ENCODE measurements around the gene KMT5B.

The KMT5B gene

GRCh38 chr11:68196219-68196618, 16.9 kb downstream of the KMT5B start:
- Histone ChIP-seq H2BK120ac (ENCODE audit: low read depth, low read length) (no peak overlapping the region), H3K23ac (ENCODE audit: low read depth, low read length, poor library complexity) (no peak overlapping the region), H3K9ac (ENCODE audit: low read depth, low read length, poor library complexity) (no peak overlapping the region), H3K36me3 (replicated peaks in 1 of 2; ENCODE audit: control insufficient read depth in 2 of 2, insufficient read depth in 2 of 2, low read length in 2 of 2) (no peaks in the 10 kb centered on the region), H3K27me3 (ENCODE audit: control insufficient read depth in 3 of 3, insufficient read depth in 3 of 3, low read depth in 1 of 3, low read length in 3 of 3) (no peaks in the 10 kb centered on the region), H3K4ac (ENCODE audit: low read length) (no peak overlapping the region), H4K8ac (ENCODE audit: low read depth, low read length) (no peak overlapping the region), H3K27ac (replicated peaks; ENCODE audit: low read length) (no peak overlapping the region), H2BK15ac (ENCODE audit: low read length) (no peak overlapping the region), H3K9me3 (replicated peaks in 1 of 2; ENCODE audit: control insufficient read depth in 2 of 2, insufficient read depth in 1 of 2, low read depth in 1 of 2, low read length in 2 of 2) (no peaks in the 10 kb centered on the region), H3K4me1 (ENCODE audit: control insufficient read depth in 2 of 2, insufficient read depth in 1 of 2, low read depth in 1 of 2, low read length in 2 of 2) (peaks cover 0 to 1% of the 10 kb centered on the region in 2 donors), H2AK5ac (ENCODE audit: low read depth, low read length) (no peak overlapping the region), H3K18ac (ENCODE audit: low read length) (no peak overlapping the region), H3K4me2 (ENCODE audit: insufficient read depth, low read length, poor library complexity, severe bottlenecking) (no peak overlapping the region), H4K91ac (ENCODE audit: low read depth, low read length, poor library complexity) (no peak overlapping the region), H2AFZ (ENCODE audit: low read length) (no peak overlapping the region), H2BK5ac (ENCODE audit: low read length) (no peak overlapping the region), H3K4me3 (ENCODE audit: low read length in 2 of 2) (no peak overlapping the region), H3K14ac (ENCODE audit: low read length) (no peak overlapping the region), H2BK12ac (ENCODE audit: low read length) (no peak overlapping the region), H3K79me1 (ENCODE audit: low read depth, low read length) (peaks cover under 1% of the 10 kb centered on the region)
- DNase-seq (ENCODE audit: low spot score) = no peak

GRCh38 chr11:68194675-68195294, 18.3 kb downstream of the KMT5B start:
- H4K91ac ChIP-seq (ENCODE audit: low read depth, low read length, poor library complexity) = no peak overlapping the region
- H3K4me2 ChIP-seq (ENCODE audit: insufficient read depth, low read length, poor library complexity, severe bottlenecking) = no peak overlapping the region
- no peaks in the 10 kb centered on the region for H3K4me1 ChIP-seq (ENCODE audit: control insufficient read depth in 2 of 2, insufficient read depth in 1 of 2, low read depth in 1 of 2, low read length in 2 of 2)
- H4K8ac ChIP-seq (ENCODE audit: low read depth, low read length) = no peak overlapping the region
- H3K14ac ChIP-seq (ENCODE audit: low read length) = no peak overlapping the region
- no peak overlapping the region for H3K4me3 ChIP-seq (ENCODE audit: low read length in 2 of 2)
- H3K9ac ChIP-seq (ENCODE audit: low read depth, low read length, poor library complexity) = no peak overlapping the region
- peaks cover 6% of the 10 kb centered on the region for H3K79me1 ChIP-seq (ENCODE audit: low read depth, low read length)
- no peak overlapping the region for H2BK120ac ChIP-seq (ENCODE audit: low read depth, low read length)
- no peak overlapping the region for H2AK5ac ChIP-seq (ENCODE audit: low read depth, low read length)
- no peak overlapping the region for H2BK15ac ChIP-seq (ENCODE audit: low read length)
- no peak overlapping the region for H2AFZ ChIP-seq (ENCODE audit: low read length)
- no peak for DNase-seq (ENCODE audit: low spot score)
- H3K18ac ChIP-seq (ENCODE audit: low read length) = no peak overlapping the region
- no peaks in the 10 kb centered on the region for H3K27me3 ChIP-seq (ENCODE audit: control insufficient read depth in 3 of 3, insufficient read depth in 3 of 3, low read depth in 1 of 3, low read length in 3 of 3)
- no peaks in the 10 kb centered on the region for H3K9me3 ChIP-seq (replicated peaks in 1 of 2; ENCODE audit: control insufficient read depth in 2 of 2, insufficient read depth in 1 of 2, low read depth in 1 of 2, low read length in 2 of 2)
- H2BK5ac ChIP-seq (ENCODE audit: low read length) = no peak overlapping the region
- no peak overlapping the region for H3K23ac ChIP-seq (ENCODE audit: low read depth, low read length, poor library complexity)
- H3K27ac ChIP-seq (replicated peaks; ENCODE audit: low read length) = no peak overlapping the region
- H3K36me3 ChIP-seq (replicated peaks in 1 of 2; ENCODE audit: control insufficient read depth in 2 of 2, insufficient read depth in 2 of 2, low read length in 2 of 2) = peaks cover 1 to 3% of the 10 kb centered on the region in 2 donors
- no peak overlapping the region for H2BK12ac ChIP-seq (ENCODE audit: low read length)
- H3K4ac ChIP-seq (ENCODE audit: low read length) = no peak overlapping the region
- WGBS, 2 donors (ENCODE audit: extremely low coverage in 2 of 2, insufficient read length in 2 of 2, insufficient replicate concordance in 1 of 2) = no CpG with 5 or more reads among the region's 3 CpGs

- no peak overlapping the region for H3K18ac ChIP-seq (ENCODE audit: low read length)
- no peak overlapping the region for H3K4me3 ChIP-seq (ENCODE audit: low read length in 2 of 2)
- no peak overlapping the region for H2BK5ac ChIP-seq (ENCODE audit: low read length)
- H2BK120ac ChIP-seq (ENCODE audit: low read depth, low read length) = no peak overlapping the region
- H3K4ac ChIP-seq (ENCODE audit: low read length) = no peak overlapping the region
- H4K8ac ChIP-seq (ENCODE audit: low read depth, low read length) = no peak overlapping the region
- H2BK12ac ChIP-seq (ENCODE audit: low read length) = no peak overlapping the region
- no peaks in the 10 kb centered on the region for H3K4me1 ChIP-seq (ENCODE audit: control insufficient read depth in 2 of 2, insufficient read depth in 1 of 2, low read depth in 1 of 2, low read length in 2 of 2)
- H3K27ac ChIP-seq (replicated peaks; ENCODE audit: low read length) = no peak overlapping the region
- peaks cover 2 to 17% of the 10 kb centered on the region in 2 donors for H3K36me3 ChIP-seq (replicated peaks in 1 of 2; ENCODE audit: control insufficient read depth in 2 of 2, insufficient read depth in 2 of 2, low read length in 2 of 2)
- no peak overlapping the region for H2BK15ac ChIP-seq (ENCODE audit: low read length)
- no peak overlapping the region for H3K14ac ChIP-seq (ENCODE audit: low read length)
- H3K9me3 ChIP-seq (replicated peaks in 1 of 2; ENCODE audit: control insufficient read depth in 2 of 2, insufficient read depth in 1 of 2, low read depth in 1 of 2, low read length in 2 of 2) = no peaks in the 10 kb centered on the region
- WGBS, 2 donors (ENCODE audit: extremely low coverage in 2 of 2, insufficient read length in 2 of 2, insufficient replicate concordance in 1 of 2) = no CpG with 5 or more reads among the region's 5 CpGs
- no peaks in the 10 kb centered on the region for H3K27me3 ChIP-seq (ENCODE audit: control insufficient read depth in 3 of 3, insufficient read depth in 3 of 3, low read depth in 1 of 3, low read length in 3 of 3)
- H4K91ac ChIP-seq (ENCODE audit: low read depth, low read length, poor library complexity) = no peak overlapping the region
- H3K4me2 ChIP-seq (ENCODE audit: insufficient read depth, low read length, poor library complexity, severe bottlenecking) = no peak overlapping the region
- no peak overlapping the region for H3K23ac ChIP-seq (ENCODE audit: low read depth, low read length, poor library complexity)
- H3K79me1 ChIP-seq (ENCODE audit: low read depth, low read length) = peaks cover 7% of the 10 kb centered on the region
- no peak for DNase-seq (ENCODE audit: low spot score)
- H2AK5ac ChIP-seq (ENCODE audit: low read depth, low read length) = no peak overlapping the region
- H2AFZ ChIP-seq (ENCODE audit: low read length) = no peak overlapping the region
- no peak overlapping the region for H3K9ac ChIP-seq (ENCODE audit: low read depth, low read length, poor library complexity)
Observed at GRCh38 chr11:68193018-68193417, 20.1 kb downstream of the KMT5B start.

- Histone ChIP-seq H3K4me3 (ENCODE audit: low read length in 2 of 2) (no peak overlapping the region), H2BK15ac (ENCODE audit: low read length) (no peak overlapping the region), H3K9ac (ENCODE audit: low read depth, low read length, poor library complexity) (no peak overlapping the region), H3K18ac (ENCODE audit: low read length) (no peak overlapping the region), H2BK120ac (ENCODE audit: low read depth, low read length) (no peak overlapping the region), H2AFZ (ENCODE audit: low read length) (no peak overlapping the region), H2BK5ac (ENCODE audit: low read length) (no peak overlapping the region), H3K79me1 (ENCODE audit: low read depth, low read length) (peaks cover 7% of the 10 kb centered on the region), H3K27ac (replicated peaks; ENCODE audit: low read length) (no peak overlapping the region), H3K4ac (ENCODE audit: low read length) (no peak overlapping the region), H3K4me1 (ENCODE audit: control insufficient read depth in 2 of 2, insufficient read depth in 1 of 2, low read depth in 1 of 2, low read length in 2 of 2) (no peaks in the 10 kb centered on the region), H3K9me3 (replicated peaks in 1 of 2; ENCODE audit: control insufficient read depth in 2 of 2, insufficient read depth in 1 of 2, low read depth in 1 of 2, low read length in 2 of 2) (no peaks in the 10 kb centered on the region), H2AK5ac (ENCODE audit: low read depth, low read length) (no peak overlapping the region), H3K27me3 (ENCODE audit: control insufficient read depth in 3 of 3, insufficient read depth in 3 of 3, low read depth in 1 of 3, low read length in 3 of 3) (no peaks in the 10 kb centered on the region), H3K23ac (ENCODE audit: low read depth, low read length, poor library complexity) (no peak overlapping the region), H3K4me2 (ENCODE audit: insufficient read depth, low read length, poor library complexity, severe bottlenecking) (no peak overlapping the region), H4K8ac (ENCODE audit: low read depth, low read length) (no peak overlapping the region), H3K14ac (ENCODE audit: low read length) (no peak overlapping the region), H2BK12ac (ENCODE audit: low read length) (no peak overlapping the region), H4K91ac (ENCODE audit: low read depth, low read length, poor library complexity) (no peak overlapping the region), H3K36me3 (replicated peaks in 1 of 2; ENCODE audit: control insufficient read depth in 2 of 2, insufficient read depth in 2 of 2, low read length in 2 of 2) (peaks cover 2 to 27% of the 10 kb centered on the region in 2 donors)
- WGBS, 2 donors (ENCODE audit: extremely low coverage in 2 of 2, insufficient read length in 2 of 2, insufficient replicate concordance in 1 of 2) = no CpG with 5 or more reads among the region's 5 CpGs
- no peak for DNase-seq (ENCODE audit: low spot score)
Observed at GRCh38 chr11:68191661-68192579, 21.2 kb downstream of the KMT5B start.

Measured in neuronal stem cell (in vitro differentiated cells).